Measurements from ENCODE around the gene NDUFAF2.
"Not testable (repeated sequence)": the region's sequence is repeated elsewhere in the genome, so short reads cannot be mapped to it uniquely, and the experiment has no call there.

The NDUFAF2 gene

DNA sequence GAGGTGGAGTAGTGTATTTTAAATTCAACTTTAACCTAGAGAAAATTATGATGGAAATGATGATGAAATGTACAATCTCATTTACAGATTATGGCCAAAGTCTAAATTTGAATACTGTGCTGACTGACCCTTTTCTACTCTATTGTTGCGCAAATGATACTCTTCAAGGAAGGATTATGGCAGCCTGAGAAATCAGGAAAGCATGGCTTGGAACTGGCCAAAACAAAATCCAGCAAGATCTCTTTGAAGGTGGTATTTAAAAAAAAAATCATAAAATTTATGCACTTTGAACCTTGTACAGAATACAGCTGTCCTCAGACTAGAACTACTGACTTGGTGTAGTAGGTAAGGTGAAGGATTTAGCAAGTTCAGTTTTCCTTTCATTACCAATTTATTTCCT is 105.3 kb downstream of the NDUFAF2 start:
- DNase-seq (ENCODE audit: low read depth): no peak

DNA sequence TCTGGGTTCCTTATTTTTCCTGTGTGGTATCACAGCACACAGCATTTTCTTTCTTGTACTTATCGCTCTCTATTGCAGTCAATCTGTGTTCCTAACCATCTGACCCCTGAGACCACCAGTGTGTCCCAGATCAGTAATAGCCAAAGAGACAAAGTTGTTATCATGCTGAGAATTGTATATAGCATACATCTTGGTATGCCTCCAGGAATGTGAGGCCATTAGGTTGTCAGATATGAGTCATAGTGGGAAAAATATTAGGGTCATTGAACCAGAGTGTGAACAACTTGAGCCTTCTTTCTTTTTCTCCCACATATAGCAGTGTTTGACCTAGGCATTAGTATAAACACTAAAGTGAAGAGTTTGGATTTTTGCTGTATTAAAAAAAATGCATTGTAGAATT is 106.3 kb downstream of the NDUFAF2 start:
- DNase-seq (ENCODE audit: low read depth): no peak

- peak; percentile 70 for DNase-seq (ENCODE audit: low read depth)
Measured at GRCh38 chr5:61052882-61053281, 107.9 kb downstream of the NDUFAF2 start.

DNA sequence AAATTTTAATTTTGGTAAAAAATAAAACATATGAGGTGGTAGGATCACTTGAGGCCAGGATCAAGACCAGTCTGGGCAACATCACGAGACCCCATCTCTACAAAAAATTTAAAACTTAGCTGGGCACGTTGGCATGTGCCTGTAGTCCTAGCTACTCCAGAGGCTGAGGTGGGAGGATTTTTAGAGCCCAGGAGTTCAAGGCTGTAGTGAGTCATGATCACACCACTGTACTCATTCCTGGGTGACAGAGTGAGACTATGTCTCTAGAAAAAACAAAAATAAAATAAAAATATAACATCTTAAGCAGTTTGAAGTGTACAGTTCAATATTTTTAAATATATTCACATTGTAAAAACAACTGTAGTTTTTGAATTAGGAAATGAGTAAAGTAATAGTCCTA is 108.9 kb downstream of the NDUFAF2 start:
- DNase-seq (ENCODE audit: low read depth): no peak

DNA sequence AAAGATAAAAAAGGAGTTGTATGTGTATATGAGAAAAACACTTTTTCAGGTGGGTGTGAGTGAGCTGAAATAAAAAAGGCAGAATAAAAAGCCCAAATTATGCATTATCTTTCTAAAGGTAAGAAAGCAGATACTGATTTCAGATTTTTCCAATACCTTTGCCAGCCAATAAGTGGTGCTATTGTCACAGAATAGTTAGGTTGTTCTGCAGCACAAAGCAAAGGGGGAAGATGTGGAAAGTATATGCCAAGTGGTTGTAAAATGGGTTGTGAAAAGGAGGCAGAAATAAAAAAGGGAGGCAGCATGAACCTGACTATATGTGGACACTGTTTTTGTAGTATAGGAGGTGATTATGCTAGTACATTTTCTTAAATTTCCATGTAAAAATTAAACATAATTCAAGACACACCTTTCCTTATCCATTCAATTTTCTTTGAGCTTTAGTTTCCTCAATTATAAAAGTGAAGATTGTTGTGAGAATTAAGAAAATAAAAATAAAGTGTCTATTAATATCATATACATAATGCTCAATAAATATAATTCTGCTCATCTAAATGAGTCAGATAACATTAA is 110.5 kb downstream of the NDUFAF2 start:
- DNase-seq (ENCODE audit: low read depth): peak; percentile 22

GRCh38 chr5:61059499-61059898 is 114.5 kb downstream of the NDUFAF2 start:
- no peak for DNase-seq (ENCODE audit: low read depth)

GRCh38 chr5:61069150-61069549 is 124.1 kb downstream of the NDUFAF2 start:
- DNase-seq (ENCODE audit: low read depth): no peak

- DNase-seq (ENCODE audit: low read depth): no peak
Measured at GRCh38 chr5:61071526-61071925, 126.5 kb downstream of the NDUFAF2 start.

GRCh38 chr5:61076626-61077025 is 131.6 kb downstream of the NDUFAF2 start:
- DNase-seq (ENCODE audit: low read depth): no peak

- no peak for DNase-seq (ENCODE audit: low read depth)
Measured at GRCh38 chr5:61081741-61082140, 136.7 kb downstream of the NDUFAF2 start.

GRCh38 chr5:61082516-61083280 is 137.7 kb downstream of the NDUFAF2 start:
- no peak for DNase-seq (ENCODE audit: low read depth)

DNA sequence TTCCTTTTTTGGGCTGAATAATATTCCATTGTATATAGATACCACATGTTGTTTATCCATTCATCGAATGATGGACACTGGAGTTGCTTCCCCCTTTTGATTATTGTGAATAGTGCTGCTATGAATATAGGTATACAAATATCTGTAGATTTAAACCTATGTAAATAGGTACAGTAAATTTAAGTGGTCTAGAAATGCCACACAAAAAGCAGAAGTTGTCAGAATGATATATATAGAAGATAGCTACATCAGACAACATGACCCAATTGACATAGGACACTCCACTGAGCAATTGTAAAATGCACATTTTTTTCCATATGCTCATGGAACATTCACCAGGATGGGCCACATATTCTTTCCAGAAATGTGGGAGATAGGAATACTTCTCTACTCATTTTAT is 139.7 kb downstream of the NDUFAF2 start:
- no peak for DNase-seq (ENCODE audit: low read depth)

DNA sequence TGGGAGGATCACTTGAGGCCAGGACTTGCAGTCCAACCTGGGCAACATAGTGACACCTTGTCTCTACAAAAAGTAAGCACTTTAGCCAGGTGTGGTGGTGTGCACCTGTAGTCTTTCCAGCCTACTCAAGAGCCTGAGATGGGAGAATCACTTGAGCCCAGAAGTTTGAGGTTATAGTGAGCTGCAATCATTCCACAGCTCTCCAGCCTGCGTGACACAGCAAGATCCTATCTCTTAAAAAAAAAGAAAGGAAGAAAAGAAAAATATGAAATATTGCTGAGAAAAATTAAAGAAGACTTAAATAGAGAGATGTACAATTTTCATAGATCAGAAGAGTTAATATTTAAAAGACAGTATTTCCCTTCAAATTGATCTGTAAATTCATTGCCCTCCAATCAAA is 140.9 kb downstream of the NDUFAF2 start:
- DNase-seq (ENCODE audit: low read depth): no peak

DNA sequence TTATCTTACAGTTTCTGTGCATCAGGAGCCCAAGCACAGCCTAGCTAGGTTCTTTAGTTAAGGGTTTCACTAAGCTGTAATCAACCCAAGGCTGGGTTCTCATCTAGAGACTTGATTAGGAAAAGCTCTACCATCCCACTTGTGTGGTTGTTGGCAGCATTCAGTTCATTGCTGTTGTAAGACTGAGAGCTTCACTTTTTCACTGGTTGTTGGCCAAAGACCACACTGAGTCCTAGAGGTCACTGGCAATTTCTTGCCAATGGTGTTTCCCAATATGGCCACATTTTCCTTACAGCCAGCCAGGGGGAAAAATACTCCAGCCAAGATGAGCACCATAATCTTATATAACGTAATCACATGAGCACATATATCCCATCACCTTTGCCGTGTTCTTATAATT is 142.9 kb downstream of the NDUFAF2 start:
- no peak for DNase-seq (ENCODE audit: low read depth)

DNA sequence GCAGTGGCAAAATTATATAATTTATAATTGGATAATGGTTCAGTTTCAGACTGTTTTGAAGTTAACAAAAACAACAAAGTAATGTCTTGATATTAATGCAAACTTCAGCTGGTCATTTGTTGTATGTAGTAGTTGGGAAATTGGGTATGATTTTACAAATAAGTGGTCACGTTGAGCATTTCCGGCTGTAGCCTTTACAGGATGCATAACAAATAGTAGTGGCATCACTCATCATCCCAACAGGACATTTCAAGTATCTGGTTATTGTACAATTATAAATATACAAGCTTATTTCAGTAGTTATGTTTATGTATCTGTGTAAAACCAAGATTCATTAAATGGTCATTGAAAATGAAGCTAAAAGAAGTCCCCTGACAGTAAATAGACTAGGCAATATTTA is 144.3 kb downstream of the NDUFAF2 start:
- no peak for DNase-seq (ENCODE audit: low read depth)

DNA sequence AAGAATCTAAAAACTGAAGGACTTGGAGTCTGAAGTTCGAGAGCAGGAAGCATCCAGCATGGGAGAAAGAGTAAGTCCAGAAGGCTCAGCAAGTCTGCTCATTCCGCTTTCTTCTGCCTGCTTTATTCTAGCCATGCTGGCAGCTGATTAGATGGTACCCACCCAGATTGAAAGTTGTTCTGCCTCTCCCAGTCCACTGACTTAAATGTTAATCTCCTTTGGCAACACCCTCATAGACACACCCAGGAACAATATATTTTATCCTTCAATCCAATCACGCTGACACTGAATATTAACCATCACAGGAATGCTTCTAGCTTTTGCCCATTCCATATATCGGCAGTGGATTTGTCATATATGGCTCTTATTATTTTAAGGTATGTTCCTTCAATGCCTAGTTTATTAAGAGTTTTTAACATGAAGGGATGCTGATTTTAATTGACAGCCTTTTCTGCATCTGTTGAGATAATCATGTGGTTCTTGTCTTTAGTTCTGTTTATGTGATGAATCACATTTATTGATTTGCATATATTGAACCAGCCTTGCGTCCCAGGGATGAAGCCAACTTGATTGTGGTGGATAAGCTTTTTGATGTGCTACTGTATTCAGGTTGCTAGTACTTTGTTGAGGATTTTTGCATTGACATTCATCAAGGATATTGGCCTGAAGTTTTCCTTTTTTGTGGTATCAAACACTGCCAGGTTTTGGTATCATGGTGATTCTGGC is 148.2 kb downstream of the NDUFAF2 start:
- DNase-seq (ENCODE audit: low read depth): not testable (repeated sequence)

- no peak for DNase-seq (ENCODE audit: low read depth)
Measured at GRCh38 chr5:61097465-61097864, 152.5 kb downstream of the NDUFAF2 start.

- DNase-seq (ENCODE audit: low read depth): no peak
Measured at GRCh38 chr5:61098251-61098995, 153.4 kb downstream of the NDUFAF2 start.

DNA sequence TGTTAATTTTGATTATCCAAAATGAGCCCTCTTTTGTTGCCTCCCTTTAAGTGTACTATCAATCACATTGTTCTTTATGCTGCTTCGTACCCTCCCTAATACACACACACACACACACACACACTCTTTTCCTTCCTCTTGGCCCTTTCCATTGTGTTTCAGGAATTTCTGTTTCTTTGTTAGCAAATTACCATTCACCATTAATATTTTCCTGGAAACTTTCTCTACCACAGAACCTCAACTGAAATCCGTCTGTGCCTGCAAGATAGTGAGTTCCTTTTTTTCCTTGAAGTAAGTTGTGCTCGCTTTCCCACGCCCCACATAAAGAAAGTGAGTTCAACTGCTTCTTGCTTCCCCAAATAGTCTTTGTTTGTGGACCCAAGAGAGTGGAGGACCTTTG is 155.4 kb downstream of the NDUFAF2 start:
- DNase-seq (ENCODE audit: low read depth): no peak

- DNase-seq (ENCODE audit: low read depth): no peak
Measured at GRCh38 chr5:61114441-61114840, 169.4 kb downstream of the NDUFAF2 start.

- no peak for DNase-seq (ENCODE audit: low read depth)
Measured at GRCh38 chr5:61115968-61116367, 171.0 kb downstream of the NDUFAF2 start.

- DNase-seq (ENCODE audit: low read depth): no peak
Measured at GRCh38 chr5:61119066-61119465, 174.1 kb downstream of the NDUFAF2 start.

DNA sequence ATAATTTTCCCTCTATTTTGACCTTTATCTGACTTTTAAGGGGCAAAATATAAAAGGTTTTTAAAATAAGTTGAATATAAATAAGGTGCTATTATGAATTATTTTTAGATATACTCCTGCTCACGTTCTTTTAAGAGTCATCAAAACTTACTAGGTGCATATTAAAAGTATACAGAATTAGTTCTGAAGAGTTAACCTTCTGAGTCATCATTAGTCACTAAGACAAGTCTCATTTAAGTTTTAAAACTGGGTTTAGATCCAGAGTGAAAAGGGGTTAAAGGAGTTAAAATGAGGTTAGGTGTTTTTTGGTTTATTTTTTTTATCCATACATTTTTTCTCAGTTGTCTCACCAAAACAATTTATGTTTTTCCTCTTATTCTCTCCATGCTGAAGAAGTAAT is 175.5 kb downstream of the NDUFAF2 start:
- no peak for DNase-seq (ENCODE audit: low read depth)
